Stromal cell of bone marrow (primary cell): Measurements from ENCODE around the gene WHRN.

Experiments
- DNase-seq: peaks from one replicate; pipeline ENCODE4 v3.0.0-alpha.2; 2012; ENCODE audit warnings: low read depth

WHRN gene

GRCh38 chr9:114446672-114447450 lies 58.4 kb downstream of the WHRN start:
- no peak for DNase-seq

- DNase-seq: peak; percentile 15
Observed at GRCh38 chr9:114446036-114446435, 59.2 kb downstream of the WHRN start.

- no peak for DNase-seq
Observed at GRCh38 chr9:114445616-114446015, 59.7 kb downstream of the WHRN start.

- no peak for DNase-seq
Observed at GRCh38 chr9:114442022-114442421, 63.3 kb downstream of the WHRN start.

- no peak for DNase-seq
Observed at GRCh38 chr9:114437401-114437893, 67.8 kb downstream of the WHRN start.

GRCh38 chr9:114434878-114435311 lies 70.4 kb downstream of the WHRN start:
- peak; percentile 12 for DNase-seq

GRCh38 chr9:114433720-114434255 lies 71.5 kb downstream of the WHRN start:
- DNase-seq: no peak

- no peak for DNase-seq
Observed at GRCh38 chr9:114433086-114433485, 72.2 kb downstream of the WHRN start.

GRCh38 chr9:114432323-114433067 lies 72.8 kb downstream of the WHRN start:
- no peak for DNase-seq

GRCh38 chr9:114431770-114432169 lies 73.5 kb downstream of the WHRN start:
- DNase-seq: no peak

GRCh38 chr9:114431003-114431402 lies 74.3 kb downstream of the WHRN start:
- DNase-seq: no peak

GRCh38 chr9:114430457-114430856 lies 74.8 kb downstream of the WHRN start:
- DNase-seq: no peak

GRCh38 chr9:114429488-114429887 lies 75.8 kb downstream of the WHRN start:
- DNase-seq: no peak

GRCh38 chr9:114428466-114428865 lies 76.8 kb downstream of the WHRN start:
- DNase-seq: no peak

GRCh38 chr9:114427644-114428043 lies 77.6 kb downstream of the WHRN start:
- no peak for DNase-seq

- no peak for DNase-seq
Observed at GRCh38 chr9:114426046-114426948, 79.0 kb downstream of the WHRN start.

GRCh38 chr9:114425126-114425525 lies 80.1 kb downstream of the WHRN start:
- no peak for DNase-seq

GRCh38 chr9:114424126-114424525 lies 81.1 kb downstream of the WHRN start:
- no peak for DNase-seq

GRCh38 chr9:114423181-114423580 lies 82.1 kb downstream of the WHRN start:
- no peak for DNase-seq

GRCh38 chr9:114421147-114421546 lies 84.1 kb downstream of the WHRN start:
- no peak for DNase-seq

GRCh38 chr9:114419796-114420195 lies 85.5 kb downstream of the WHRN start:
- DNase-seq: no peak

GRCh38 chr9:114418053-114418452 lies 87.2 kb downstream of the WHRN start:
- DNase-seq: no peak
